GM15510 (cell line): Measurements from ENCODE around the gene WWOX.

Source experiments
- POLR2A ChIP-seq: IDR thresholded peaks from 3 replicates; pipeline ENCODE4 v1.6.1; 2011; ENCODE audit warnings: borderline replicate concordance; ENCODE audit not compliant: insufficient read length; ENCODE audit errors: extremely low read depth

WWOX gene

GRCh38 chr16:78184238-78185183, 85.1 kb downstream of the WWOX start:
- no peak for TF ChIP-seq POLR2A

GRCh38 chr16:78189121-78189520, 89.7 kb downstream of the WWOX start:
- TF ChIP-seq POLR2A, result no peak

GRCh38 chr16:78192734-78193488, 93.5 kb downstream of the WWOX start:
- TF ChIP-seq POLR2A, result no peak

- TF ChIP-seq POLR2A, result no peak
Observed at GRCh38 chr16:78194948-78195347, 95.5 kb downstream of the WWOX start.

- TF ChIP-seq POLR2A, result no peak
Observed at GRCh38 chr16:78195797-78196196, 96.3 kb downstream of the WWOX start.

- TF ChIP-seq POLR2A, result no peak
Observed at GRCh38 chr16:78196502-78196901, 97.0 kb downstream of the WWOX start.

GRCh38 chr16:78198288-78198687, 98.8 kb downstream of the WWOX start:
- TF ChIP-seq POLR2A, result no peak

GRCh38 chr16:78199325-78200022, 100.0 kb downstream of the WWOX start:
- no peak for TF ChIP-seq POLR2A

GRCh38 chr16:78200023-78200389, 100.6 kb downstream of the WWOX start:
- TF ChIP-seq POLR2A, result no peak

- no peak for TF ChIP-seq POLR2A
Observed at GRCh38 chr16:78200623-78201096, 101.2 kb downstream of the WWOX start.

- TF ChIP-seq POLR2A, result no peak
Observed at GRCh38 chr16:78205506-78205905, 106.1 kb downstream of the WWOX start.

- TF ChIP-seq POLR2A, result no peak
Observed at GRCh38 chr16:78206623-78207223, 107.3 kb downstream of the WWOX start.

- no peak for TF ChIP-seq POLR2A
Observed at GRCh38 chr16:78209951-78210661, 110.7 kb downstream of the WWOX start.
